HG03280 (cell line): ENCODE data around the gene KCNIP1.

ENCODE experiments used
- ATAC-seq: cut with Tn5 transposase; IDR thresholded peaks from one replicate; pipeline ENCODE4 v1.9.1; 2021; ENCODE audit warnings: mild to moderate bottlenecking, moderate library complexity; ENCODE audit not compliant: unreplicated experiment

Gene KCNIP1

DNA sequence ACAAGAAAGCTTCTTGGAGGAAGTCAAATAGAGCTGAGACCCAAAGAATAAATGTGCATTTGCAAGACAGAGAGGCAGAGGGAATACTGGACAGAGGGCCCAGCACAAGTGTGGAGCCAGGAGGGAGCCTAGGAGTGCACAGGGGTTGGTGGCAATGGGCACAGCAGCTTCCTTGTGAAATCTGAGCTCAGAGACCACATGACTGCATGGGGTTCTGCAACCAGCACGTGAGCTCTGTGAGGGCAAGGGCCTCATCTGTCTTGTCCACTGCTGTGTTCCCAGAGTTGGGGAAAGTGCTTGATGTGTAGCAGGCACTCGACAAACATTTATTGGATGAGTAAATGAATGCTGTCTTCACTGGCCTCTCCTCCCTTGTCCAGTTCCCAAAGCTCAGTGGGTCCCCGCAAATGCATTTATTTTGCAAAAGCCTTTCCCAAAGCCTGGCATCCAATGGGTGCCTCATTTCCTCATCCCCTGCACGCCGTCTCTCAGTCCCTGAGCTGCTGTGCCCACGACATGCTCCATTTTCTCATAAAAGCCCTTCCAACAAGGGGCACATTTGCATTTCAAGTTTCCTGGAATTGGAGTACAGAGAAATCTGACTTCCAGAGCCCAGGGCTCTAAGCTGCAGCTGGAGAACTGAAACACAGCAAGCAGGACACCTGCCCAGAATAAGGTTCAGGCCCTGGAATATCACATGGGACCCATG, 58.5 kb downstream of the KCNIP1 start:
- ATAC-seq, result no peak

DNA sequence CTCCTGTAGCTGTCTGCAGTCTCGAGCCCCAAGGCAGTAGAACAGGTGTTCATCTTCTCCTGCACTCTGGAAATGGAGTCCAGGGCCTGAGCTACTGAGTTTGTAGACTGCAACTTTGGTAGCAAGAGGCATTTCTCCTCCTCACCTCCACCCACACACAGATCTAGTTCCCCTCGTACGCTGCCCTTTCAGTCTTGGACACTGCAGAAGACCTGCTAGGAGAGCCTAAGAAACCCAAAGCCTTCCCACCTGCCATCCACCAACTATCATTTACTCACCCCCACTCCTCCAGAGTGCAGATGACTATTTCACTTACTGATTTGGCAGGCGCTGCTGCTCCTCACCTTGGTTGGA, 59.0 kb downstream of the KCNIP1 start:
- ATAC-seq, result no peak

DNA sequence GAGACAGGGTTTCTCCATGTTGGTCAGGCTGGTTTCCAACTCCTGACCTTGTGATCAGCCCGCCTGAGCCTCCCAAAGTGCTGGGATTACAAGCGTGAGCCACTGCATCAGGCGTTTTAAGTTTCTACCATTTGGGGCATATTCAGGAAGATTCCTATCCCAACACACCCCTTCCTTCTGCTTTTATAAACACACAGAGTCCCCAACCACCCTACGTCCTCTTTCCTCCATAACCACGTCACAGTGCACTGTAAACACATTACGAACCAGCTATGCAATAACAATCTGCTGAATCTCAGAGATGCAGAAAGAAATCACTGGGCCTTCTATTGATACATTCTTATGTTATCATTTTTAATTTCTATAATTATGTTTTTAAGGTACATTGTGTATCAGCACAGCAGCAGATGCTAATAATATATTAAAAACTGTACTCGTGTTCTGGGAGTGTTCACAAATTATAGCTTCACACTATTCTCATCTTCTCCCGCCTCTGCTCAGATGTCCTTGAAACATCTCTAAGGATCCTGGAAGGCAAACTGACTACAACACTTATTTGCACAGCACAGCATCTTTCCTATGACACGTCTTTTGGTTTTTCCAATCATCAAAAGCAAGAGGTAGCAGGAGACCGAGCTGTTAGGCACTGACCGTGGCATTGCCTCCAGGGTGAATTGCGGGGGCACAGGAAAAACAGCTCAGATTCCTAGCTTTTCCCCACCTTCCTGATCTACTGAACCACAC, 60.2 kb downstream of the KCNIP1 start:
- no peak for ATAC-seq

DNA sequence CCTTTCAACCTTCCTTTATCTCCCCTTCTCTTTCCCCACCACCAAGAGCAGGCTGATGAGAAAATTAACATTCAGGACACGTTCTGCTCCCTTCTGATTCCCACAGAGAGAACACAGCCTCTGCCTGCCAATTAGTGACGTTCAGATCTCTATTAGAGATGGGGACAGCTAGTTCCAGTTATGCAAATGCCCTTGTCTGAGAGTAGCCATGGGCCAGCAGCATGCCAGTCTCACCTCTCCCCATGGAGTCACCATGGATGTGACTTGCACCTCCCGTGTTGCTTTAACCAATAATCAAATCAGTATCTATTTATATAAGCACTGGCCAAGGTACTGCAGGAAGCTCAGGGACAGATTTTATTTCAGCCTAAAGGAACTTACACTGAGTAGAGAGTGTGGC, 61.3 kb downstream of the KCNIP1 start:
- no peak for ATAC-seq

DNA sequence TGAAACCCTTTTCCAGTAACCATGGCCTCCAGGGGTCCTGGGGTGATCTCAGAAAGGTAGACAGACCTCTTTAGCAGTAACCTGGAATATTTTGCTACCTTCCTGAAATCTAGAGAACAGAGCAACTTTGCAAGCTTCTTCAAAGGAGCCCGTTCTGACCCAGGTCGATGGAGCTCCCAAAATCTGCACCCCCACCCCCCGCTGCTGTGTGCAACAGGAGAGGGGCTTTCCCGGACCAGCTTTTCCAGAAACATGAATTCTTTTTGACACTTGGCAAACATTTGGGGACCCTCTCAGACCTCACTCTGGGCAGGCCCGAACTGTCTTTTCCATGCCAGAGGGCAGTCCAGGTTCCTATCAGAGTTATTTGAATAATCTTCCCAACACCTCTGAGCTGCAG, 65.3 kb downstream of the KCNIP1 start:
- ATAC-seq, result no peak

DNA sequence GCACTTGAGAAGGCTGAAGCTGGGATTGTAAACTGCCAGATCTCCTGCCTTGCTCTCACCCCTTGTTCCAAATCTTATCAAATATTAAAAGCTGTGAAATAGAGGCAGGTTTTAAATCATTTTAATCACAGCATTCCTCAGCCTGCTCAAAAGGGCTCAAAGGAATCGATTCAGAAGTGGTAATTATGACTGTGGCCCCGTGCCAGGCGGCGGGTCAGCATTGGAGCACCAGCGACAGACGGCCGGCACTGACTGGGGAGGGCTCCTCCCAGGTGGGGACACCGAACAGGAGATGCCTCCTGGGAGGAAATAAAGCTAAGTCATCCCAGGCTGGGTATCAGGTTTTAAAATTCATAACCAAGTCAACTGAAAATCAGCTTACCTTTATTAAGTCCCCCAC, 66.7 kb downstream of the KCNIP1 start:
- ATAC-seq, result no peak

DNA sequence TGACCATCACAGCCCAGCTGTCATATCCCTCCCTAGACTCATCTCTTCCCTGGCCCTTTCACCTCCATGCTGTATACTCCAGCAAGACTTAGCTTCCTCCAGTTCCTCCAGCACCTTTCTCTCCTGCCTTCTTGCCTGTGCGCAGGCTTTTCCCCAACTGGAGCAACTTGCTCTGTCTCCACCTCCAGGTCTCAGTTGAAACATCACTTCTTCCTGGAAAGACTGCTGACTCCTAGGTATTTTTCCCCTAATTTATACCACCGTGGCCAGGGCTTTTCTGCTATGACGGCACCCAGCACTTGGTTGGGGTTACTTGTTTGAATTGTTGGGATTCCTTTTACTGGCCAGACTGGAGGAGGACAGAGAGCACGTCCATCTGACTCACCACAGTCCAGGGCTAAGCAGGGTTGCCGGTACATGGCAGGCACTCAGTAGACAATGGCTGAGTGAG, 67.5 kb downstream of the KCNIP1 start:
- ATAC-seq, result no peak

DNA sequence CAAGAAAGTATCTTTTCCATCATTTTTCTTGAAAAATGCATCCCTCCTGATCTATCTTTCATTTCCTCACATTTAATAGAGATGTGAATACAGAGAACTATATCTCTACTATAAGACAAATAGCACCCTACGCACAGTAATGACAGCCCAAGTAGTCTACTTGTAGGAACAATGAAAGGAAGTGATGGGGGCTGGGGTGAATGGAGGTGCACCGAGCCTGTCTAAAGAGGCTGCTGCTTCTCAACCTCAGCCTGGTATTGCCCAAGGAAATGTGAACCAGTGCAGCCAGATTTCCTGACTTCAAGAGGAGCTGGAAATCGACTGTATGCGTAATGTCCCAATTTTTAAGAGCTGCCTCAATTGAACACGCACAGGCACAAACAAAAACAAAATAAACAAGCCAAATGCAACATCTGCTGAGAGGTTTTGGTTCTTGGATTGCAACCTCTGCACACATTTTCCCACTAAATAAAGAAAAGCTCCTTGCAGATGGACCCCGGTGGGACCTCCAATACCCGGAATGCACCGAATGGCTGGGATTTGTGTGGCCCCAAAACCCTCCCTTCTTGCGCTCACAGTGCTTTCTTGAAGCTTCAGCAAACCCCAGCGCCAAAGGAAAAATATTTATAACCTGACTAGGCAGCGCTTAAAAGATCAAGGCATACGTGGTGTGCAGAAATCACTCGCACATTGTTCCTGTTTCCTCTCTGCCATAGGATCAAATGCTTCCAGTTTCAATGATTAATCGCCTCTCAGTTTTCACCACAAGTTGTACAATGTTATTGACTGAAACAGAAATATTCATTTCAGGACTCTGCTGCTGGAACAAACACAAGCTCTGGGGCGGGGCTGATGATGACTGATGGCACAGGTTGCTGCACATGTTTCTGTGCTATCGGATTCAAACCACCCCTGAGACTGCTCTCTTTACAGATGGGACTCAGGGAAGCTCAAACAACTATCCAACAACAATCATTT, 68.3 kb downstream of the KCNIP1 start:
- ATAC-seq, result peak; percentile 66

DNA sequence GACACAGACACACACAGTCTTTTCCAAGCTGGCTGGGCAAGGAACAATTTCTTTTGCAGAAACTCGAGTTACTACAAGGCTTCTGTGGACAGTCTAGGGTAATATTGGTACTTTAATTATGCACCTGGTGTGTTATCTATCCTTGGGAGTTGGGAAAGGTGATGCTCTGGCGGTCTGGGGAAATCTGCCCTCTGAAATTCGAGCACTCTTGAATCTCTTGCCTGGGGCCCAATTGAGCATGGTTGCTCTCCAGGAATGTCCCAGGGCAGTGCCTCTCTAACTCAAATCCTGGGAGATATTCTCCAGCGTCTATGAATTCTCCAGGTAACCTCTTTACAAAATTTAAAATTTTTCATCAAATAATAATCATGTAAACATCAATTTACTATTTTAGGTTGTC, 69.3 kb downstream of the KCNIP1 start:
- ATAC-seq, result no peak

DNA sequence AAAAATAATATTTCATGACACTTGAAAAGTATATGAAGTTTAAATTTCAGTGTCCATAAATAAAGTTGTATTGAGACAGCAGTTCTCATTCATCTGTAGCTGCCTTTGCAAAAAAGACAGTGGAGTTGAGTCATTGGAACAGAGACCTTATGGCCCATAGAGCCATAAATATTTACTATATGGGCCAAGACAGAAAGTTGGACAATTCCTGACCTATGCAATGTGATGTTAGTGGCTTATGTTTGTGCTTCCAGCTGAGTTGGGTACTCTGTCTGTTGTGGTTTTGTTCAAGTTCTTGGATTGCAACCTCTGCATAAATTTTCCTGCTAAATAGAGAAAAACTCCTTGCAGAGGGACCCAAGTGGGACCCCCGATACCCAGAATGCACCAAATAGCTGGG, 69.8 kb downstream of the KCNIP1 start:
- ATAC-seq, result no peak

DNA sequence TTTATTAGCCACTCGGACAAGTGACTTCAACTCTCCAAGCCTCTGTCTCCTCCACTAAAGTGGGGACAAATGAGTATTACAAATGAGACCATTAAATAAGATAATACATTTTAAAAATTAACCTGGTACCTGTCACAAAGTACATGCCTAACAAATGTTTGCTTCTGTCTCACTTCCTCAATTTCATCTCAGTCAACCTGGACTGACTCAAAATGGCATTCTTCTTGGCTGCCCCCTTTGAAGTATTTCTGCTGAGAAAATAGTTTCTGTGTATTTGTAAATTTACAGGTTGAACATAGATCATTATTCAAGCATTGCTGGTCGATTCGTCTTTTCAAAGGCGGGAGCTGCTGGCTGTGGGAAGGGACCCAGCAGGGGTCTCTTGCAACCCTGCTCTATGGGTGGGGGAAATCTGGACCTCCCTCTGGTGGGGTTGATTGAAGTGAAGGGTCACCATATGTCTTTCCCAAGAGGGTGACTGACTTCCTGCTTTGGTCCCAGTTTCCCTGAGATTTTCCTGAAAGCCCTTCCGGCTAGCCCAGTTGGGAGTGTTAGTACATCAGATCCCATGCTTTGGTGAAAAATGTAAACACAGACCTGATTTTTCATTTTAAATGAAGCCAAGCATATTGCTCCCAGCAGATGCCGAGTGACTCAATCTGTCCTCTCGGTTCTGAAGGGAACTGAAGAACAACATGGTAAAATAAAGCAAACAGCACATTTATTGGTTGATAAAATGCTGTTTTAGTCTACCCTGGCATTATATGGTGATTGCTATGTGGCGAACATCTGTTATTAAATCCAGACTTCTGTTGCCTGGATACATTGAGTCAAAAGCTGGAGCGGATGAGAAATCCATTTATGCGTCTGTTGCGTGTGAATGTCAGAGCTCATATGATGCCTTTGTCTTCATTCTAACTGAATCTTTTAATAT, 73.0 kb downstream of the KCNIP1 start:
- ATAC-seq, result no peak

DNA sequence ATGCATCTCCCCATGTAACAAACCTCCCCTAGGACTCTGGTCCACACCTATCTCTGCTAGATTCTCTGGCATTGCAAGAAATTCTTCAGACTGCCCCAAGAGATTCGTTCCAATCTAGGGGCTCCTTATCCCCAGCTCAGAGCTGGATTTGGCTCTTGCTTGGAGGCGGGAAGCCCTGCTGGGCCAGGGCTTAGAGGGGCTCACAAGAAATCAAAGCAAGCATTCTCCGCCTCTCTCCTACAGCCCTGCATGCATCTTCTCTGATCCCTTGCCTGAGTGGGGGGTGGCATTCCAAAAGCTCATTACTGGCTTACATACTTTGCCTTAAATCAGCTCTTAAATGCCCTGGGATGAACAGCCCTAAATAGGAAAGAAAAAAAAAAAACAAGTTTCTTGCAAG, 75.8 kb downstream of the KCNIP1 start:
- ATAC-seq, result no peak

DNA sequence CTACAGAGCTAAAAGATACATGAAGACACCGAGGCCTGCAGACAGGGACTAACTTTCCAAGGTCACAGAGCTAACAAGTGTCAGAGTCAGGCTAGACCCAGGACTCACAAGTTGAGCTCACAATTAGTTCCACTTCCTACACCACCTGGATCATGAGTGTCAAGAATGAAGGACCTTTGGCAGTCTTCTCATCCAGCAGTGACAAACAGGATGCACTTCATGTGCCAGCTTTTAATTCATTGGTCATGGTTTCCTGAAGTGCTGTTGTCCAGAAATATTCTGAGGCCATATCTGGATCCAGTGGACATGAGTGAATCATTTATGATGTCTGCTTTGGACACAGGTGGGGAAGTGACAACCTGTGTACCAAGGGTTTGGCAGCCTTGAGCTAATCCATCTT, 77.4 kb downstream of the KCNIP1 start:
- no peak for ATAC-seq

DNA sequence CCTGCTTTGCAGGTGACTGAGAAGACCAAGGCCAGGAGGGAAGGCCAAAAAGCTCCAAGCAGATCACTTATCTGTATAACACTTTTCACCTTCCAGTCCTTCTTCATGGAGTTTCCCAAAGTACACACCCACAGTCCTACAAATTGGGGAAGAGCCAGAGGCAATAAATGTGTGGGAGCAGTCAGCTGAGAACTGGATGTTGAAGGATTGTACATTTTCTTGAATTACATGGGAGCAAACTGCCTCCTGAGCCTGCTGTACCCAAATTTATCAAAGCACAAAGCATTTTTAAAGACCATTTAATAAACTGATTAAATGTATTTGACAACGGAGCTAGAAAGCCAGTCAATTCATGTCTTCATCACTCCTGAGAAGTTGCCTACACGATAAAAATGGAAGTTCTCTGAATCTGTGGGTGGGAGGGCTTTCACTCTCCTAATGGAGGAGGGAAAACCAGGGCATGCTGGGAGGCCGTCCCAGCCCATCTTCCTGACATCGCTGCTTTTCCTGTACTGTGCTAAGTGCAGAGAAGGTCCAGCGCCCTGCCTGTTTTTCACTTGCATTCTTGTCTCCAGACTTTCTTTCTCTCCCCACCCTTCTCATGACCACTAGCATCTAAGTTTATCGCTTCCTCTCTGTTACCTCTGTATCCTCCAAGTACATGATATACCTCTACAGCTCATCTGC, 79.0 kb downstream of the KCNIP1 start:
- ATAC-seq, result no peak

DNA sequence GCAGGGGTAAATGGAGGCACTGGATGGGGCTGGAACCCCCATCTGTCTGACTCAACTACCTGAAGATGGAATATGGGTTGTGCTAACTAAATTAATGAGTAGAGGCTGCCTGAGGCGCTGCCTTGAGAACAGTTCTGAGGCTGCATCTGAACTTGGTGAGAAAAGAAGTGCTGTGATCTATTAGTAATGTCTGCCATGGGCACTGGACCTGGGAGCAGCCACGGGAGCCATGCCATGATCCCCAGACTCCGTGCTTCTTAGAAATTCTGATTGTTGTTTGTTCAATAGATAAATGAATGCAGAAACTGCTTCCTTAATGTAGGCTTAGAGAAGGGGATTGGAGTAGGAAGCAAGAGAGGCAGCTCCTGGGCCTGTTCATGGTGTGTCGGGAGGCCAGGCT, 80.2 kb downstream of the KCNIP1 start:
- ATAC-seq, result no peak

DNA sequence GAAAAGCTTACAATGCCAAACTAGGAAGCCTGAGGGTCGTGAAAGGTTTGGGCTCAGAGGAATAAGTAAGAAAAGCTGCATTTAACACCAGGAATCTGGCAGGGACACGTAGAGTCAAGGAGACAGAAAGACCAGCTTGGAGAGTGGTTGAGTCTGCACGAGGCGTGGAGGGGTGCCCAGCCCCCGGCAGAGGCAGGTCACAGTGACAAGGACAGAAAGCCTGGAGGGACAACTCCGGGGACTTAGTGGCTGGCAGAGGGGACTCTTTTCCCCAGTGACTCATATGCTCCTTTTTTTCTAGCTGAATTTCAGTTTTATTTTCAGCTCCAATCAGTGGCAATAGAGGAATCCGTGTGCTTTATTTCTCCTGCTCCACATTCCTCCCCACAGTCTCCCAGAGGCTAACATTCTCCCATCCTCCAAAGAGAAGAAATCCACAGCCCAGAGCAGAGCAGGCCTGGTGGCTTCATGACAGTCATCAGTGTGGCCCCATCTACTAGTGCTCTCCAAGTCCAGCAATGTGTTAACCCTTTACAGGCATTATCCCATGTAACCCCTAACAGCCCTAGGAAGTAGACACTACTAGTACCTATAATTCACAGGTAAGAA, 80.7 kb downstream of the KCNIP1 start:
- ATAC-seq, result no peak

DNA sequence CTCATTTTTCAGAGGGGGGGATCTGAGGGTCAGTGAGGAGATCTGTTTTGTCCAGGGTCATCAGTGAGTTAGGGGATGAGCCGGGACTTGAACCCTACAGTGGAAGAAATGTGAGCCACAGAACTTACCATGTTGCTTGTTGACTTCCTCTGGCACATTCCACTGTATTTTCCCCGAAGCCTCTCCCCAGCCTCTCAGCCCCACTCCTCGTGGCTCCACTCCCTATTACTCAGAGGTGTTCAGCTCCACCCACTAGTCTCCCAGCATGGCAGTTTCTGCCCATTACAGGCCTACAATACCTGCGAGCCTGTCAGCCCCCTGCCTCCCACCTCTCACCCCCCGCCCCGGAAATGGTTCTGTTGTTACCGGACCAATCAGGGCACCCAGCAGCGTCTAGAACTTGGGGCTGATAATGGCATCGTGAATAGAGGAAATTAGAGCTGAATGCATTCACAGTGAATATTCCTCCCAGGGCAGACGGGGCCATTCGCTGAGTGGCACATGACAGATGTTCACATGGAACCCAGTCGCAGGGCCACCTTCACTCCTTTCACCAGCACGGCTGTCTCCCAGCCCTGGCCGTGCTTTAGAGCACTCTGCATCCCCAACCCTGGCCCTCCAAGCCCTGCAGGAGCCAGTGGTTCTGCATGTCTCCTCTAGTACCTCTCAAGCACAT, 81.6 kb downstream of the KCNIP1 start:
- ATAC-seq, result no peak

DNA sequence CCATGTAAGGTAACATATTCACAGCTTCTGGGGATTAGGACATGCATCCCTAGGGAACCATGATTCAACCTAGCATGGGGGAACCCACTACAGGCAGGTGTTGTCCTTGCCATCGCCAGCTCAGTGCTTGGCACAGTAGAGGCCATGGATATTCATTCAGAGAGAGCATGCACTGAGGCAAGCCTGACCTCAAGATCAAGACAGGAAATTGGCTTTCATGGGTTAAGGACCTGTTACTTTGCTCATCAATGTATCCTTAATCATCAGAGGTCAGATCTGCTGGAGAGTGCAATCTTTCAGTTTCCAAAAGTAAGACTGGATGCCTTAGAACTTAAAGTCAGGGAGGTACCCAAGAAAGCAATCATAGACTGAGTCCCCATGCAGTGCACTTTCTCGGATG, 84.0 kb downstream of the KCNIP1 start:
- no peak for ATAC-seq

DNA sequence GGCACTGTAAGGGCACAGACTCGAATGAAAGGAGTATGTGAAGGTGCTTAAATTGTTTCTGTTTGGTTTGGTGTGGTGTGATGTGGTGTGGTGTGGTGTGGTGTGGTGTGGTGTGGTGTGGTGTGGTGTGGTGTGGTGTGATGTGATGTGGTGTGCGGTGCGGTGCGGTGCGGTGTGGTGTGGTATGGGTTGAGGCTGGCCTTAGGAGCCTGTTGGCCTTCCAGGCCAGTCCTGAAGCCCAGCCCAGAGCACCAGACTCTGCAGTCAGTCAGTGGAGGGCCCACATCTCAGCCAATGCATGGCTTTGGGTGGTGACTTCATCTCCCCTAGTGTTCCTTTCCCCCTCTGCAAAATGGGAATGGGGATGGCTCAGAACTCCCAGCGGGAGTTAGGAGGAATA, 85.8 kb downstream of the KCNIP1 start:
- ATAC-seq, result no peak
